GM12878 (cell line): ENCODE measurements around the gene LDLRAD3.

Experiments
- CHD2 ChIP-seq: IDR thresholded peaks from 2 replicates; pipeline ENCODE4 v1.6.1; 2011; ENCODE audit warnings: low read depth, low read length, improper control_type of control experiment, borderline replicate concordance
- NFIC ChIP-seq: IDR thresholded peaks from 2 replicates; pipeline ENCODE4 v1.6.1; 2012; ENCODE audit warnings: low read depth, mild to moderate bottlenecking, inconsistent platforms, low read length, moderate library complexity
- PAX5 ChIP-seq: IDR thresholded peaks from 2 replicates; pipeline ENCODE4 v1.6.1; 2011; ENCODE audit warnings: low read depth, low read length, borderline replicate concordance
- POLR2A ChIP-seq: IDR thresholded peaks from 2 replicates; pipeline ENCODE4 v1.6.1; 2011; ENCODE audit warnings: low read depth, mild to moderate bottlenecking, low read length
- RELA ChIP-seq: fragments of 450-650 bp; IDR thresholded peaks from 2 replicates; pipeline ENCODE4 v1.8.0; 2014; ENCODE audit warnings: borderline replicate concordance; ENCODE audit not compliant: partially characterized antibody
- SPI1 ChIP-seq: IDR thresholded peaks from 2 replicates; pipeline ENCODE4 v1.6.1; 2011; ENCODE audit warnings: low read depth, mild to moderate bottlenecking, low read length, moderate library complexity, borderline replicate concordance; ENCODE audit not compliant: insufficient read depth
- TCF12 ChIP-seq: IDR thresholded peaks from 2 replicates; pipeline ENCODE4 v1.6.1; 2011; ENCODE audit warnings: low read depth, mild to moderate bottlenecking, low read length
- YY1 ChIP-seq: IDR thresholded peaks from 2 replicates; pipeline ENCODE4 v1.6.1; 2011; ENCODE audit warnings: low read depth, mild to moderate bottlenecking, low read length
- ZZZ3 ChIP-seq: IDR thresholded peaks from 2 replicates; pipeline ENCODE4 v1.6.1; 2011; ENCODE audit warnings: low read depth; ENCODE audit not compliant: control insufficient read depth, insufficient read length
- TF ChIP-seq, protein P1 (sequence below), 3 experiments: IDR thresholded peaks in 2 of 3; conservative IDR thresholded peaks in 1 of 3; 2 replicates each; pipeline ENCODE4 v1.5.1; 2011; ENCODE audit warnings: low read depth in 3 of 3, low read length in 3 of 3, mild to moderate bottlenecking in 3 of 3, control low read depth in 2 of 3, moderate library complexity in 2 of 3, inconsistent platforms in 1 of 3, mixed read lengths in 1 of 3; ENCODE audit not compliant: control insufficient read depth in 2 of 3, insufficient read depth in 1 of 3; ENCODE audit errors: extremely low read depth in 1 of 3
- TF ChIP-seq, protein P2 (sequence below): fragments of 450-650 bp; IDR thresholded peaks from 2 replicates; pipeline ENCODE4 v1.6.1; 2018; ENCODE audit warnings: mild to moderate bottlenecking, low read depth, moderate library complexity; ENCODE audit not compliant: partially characterized antibody
- TF ChIP-seq, protein P3 (sequence below): IDR thresholded peaks from 2 replicates; pipeline ENCODE4 v1.6.1; 2012; ENCODE audit warnings: mild to moderate bottlenecking, low read depth, low read length

DNA sequence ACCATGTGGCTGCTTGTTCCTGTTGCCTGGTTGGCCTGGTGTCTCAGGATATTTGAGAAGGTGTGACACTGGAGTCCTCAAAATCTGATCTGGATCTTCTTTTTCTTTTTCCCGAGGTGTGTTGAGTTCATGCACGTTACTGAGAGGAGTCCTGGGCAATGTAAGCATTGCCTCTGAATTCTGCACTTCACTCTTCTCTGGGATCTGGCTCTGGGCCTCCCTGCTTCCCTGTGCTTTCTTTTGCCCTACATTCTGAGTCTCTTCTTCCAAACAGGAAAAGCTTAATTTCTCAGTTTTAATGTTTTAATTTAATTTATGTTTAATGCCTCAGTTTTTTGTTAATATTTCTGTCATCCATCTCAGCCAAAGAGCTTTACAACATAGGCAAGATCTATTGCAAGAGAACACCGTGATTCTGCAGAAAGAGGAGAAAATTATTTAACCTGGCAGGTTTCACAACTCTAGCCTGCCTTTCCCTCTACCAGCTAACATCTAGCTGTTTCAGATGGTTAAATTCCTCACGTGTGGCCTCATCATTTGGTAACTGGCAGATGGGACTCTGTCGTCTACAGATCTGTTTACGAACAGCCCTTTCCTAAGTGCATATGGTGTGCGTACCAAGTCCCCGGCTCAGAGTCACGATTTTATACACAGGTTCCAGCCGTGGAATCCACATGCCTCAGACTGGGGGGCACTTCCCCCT lies 24.7 kb downstream of the LDLRAD3 start:
- no peak for TF ChIP-seq YY1
- no peak for TF ChIP-seq RELA
- TF ChIP-seq, protein P1, sequence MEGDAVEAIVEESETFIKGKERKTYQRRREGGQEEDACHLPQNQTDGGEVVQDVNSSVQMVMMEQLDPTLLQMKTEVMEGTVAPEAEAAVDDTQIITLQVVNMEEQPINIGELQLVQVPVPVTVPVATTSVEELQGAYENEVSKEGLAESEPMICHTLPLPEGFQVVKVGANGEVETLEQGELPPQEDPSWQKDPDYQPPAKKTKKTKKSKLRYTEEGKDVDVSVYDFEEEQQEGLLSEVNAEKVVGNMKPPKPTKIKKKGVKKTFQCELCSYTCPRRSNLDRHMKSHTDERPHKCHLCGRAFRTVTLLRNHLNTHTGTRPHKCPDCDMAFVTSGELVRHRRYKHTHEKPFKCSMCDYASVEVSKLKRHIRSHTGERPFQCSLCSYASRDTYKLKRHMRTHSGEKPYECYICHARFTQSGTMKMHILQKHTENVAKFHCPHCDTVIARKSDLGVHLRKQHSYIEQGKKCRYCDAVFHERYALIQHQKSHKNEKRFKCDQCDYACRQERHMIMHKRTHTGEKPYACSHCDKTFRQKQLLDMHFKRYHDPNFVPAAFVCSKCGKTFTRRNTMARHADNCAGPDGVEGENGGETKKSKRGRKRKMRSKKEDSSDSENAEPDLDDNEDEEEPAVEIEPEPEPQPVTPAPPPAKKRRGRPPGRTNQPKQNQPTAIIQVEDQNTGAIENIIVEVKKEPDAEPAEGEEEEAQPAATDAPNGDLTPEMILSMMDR (IDR thresholded peaks at IDR 0.05 in 2 of 3, conservative IDR thresholded peaks at IDR 0.05 in 1 of 3; ENCODE audit: control insufficient read depth in 2 of 3, extremely low read depth in 1 of 3, insufficient read depth in 1 of 3, low read depth in 3 of 3, low read length in 3 of 3): no peak
- TF ChIP-seq ZZZ3: no peak
- TF ChIP-seq TCF12: no peak
- no peak for TF ChIP-seq CHD2
- TF ChIP-seq NFIC: no peak
- no peak for TF ChIP-seq POLR2A
- no peak for TF ChIP-seq SPI1
- TF ChIP-seq, protein P2, sequence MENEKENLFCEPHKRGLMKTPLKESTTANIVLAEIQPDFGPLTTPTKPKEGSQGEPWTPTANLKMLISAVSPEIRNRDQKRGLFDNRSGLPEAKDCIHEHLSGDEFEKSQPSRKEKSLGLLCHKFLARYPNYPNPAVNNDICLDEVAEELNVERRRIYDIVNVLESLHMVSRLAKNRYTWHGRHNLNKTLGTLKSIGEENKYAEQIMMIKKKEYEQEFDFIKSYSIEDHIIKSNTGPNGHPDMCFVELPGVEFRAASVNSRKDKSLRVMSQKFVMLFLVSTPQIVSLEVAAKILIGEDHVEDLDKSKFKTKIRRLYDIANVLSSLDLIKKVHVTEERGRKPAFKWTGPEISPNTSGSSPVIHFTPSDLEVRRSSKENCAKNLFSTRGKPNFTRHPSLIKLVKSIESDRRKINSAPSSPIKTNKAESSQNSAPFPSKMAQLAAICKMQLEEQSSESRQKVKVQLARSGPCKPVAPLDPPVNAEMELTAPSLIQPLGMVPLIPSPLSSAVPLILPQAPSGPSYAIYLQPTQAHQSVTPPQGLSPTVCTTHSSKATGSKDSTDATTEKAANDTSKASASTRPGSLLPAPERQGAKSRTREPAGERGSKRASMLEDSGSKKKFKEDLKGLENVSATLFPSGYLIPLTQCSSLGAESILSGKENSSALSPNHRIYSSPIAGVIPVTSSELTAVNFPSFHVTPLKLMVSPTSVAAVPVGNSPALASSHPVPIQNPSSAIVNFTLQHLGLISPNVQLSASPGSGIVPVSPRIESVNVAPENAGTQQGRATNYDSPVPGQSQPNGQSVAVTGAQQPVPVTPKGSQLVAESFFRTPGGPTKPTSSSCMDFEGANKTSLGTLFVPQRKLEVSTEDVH: no peak
- no peak for TF ChIP-seq PAX5
- TF ChIP-seq, protein P3, sequence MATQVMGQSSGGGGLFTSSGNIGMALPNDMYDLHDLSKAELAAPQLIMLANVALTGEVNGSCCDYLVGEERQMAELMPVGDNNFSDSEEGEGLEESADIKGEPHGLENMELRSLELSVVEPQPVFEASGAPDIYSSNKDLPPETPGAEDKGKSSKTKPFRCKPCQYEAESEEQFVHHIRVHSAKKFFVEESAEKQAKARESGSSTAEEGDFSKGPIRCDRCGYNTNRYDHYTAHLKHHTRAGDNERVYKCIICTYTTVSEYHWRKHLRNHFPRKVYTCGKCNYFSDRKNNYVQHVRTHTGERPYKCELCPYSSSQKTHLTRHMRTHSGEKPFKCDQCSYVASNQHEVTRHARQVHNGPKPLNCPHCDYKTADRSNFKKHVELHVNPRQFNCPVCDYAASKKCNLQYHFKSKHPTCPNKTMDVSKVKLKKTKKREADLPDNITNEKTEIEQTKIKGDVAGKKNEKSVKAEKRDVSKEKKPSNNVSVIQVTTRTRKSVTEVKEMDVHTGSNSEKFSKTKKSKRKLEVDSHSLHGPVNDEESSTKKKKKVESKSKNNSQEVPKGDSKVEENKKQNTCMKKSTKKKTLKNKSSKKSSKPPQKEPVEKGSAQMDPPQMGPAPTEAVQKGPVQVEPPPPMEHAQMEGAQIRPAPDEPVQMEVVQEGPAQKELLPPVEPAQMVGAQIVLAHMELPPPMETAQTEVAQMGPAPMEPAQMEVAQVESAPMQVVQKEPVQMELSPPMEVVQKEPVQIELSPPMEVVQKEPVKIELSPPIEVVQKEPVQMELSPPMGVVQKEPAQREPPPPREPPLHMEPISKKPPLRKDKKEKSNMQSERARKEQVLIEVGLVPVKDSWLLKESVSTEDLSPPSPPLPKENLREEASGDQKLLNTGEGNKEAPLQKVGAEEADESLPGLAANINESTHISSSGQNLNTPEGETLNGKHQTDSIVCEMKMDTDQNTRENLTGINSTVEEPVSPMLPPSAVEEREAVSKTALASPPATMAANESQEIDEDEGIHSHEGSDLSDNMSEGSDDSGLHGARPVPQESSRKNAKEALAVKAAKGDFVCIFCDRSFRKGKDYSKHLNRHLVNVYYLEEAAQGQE: no peak
